HG02943 (cell line): Measurements from ENCODE around the gene NR2E3.

ENCODE experiments used
- ATAC-seq: cut with Tn5 transposase; IDR thresholded peaks from one replicate; pipeline ENCODE4 v1.9.1; 2021; ENCODE audit warnings: mild to moderate bottlenecking, low read depth, moderate library complexity; ENCODE audit not compliant: unreplicated experiment

The NR2E3 gene

DNA sequence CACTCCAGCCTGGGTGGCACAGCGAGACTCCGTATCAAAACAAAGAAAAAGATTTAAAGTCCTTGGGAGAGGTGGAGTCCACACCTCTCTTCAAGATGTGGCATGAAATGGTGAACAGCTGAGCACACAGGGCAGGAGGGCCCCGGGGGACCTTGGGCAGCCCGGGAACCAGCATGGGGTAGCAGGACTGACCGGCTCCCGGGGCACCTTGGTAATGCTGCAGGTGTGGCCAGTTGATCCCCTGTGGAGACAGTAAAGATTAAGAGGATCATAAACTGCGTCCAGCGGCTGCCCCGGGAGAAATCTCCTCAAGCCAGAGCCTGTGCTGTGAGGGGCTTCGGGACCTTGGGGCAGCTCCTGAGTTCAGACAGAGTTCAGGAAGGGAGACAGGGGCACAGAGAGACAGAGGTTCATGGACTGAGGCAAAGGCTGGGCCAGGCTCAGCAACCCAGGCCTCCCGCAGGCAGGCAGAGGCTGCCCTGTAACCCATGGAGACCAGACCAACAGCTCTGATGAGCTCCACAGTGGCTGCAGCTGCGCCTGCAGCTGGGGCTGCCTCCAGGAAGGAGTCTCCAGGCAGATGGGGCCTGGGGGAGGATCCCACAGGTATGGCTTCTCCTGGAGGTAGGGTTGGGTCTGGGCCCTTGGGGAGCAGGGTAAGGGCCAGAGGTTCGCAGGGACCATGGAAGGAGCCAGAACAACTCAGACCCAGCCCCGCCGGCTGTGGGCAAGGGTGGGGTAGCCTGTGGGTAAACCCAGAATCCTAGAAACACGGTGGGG lies at the start of gene NR2E3:
TSS of gene NR2E3 (plus strand) at position 299 of the 780 bp plus-strand sequence. CDS start at position 489, 190 bp downstream.
- ATAC-seq, result no peak

DNA sequence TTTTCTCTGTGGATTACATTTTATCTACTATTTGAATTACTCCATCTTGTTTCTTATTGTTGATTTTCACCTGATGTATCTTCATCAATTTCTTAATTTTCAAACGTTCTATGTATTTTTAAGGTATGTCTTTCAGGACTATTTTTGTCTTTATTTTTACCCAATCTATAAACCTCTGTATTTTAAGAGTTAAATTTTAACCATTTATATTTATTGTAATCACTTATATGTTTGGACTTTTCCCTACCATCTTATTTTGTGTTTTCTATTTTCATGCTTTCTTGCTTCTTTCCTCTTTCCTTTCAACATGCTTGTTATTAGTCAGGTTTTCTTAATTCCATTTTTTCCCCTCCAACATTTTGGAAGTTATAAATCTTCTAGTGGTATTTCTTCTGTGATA lies 49.5 kb upstream of the NR2E3 start:
- ATAC-seq, result no peak

GRCh38 chr15:71761649-71762048 lies 48.7 kb upstream of the NR2E3 start:
- no peak for ATAC-seq

DNA sequence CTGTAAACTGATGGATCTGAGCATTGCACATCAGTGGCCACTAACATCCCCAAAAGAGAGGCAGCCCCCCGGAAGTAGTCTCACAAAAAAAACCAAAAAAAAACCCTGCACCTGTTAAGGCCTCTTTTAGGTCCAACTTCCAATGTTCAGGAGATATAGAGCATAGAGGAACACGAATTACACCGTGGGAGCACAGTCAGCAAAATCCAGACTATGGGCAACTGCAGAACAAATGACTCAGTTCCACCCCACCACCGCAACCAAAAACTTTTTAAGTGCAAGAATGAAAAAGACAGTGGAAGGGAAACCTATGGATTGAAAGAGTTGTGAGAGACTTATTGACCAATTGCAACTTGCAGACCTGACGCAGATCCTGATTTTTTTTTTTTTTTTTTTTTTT lies 42.2 kb upstream of the NR2E3 start:
- ATAC-seq, result no peak

DNA sequence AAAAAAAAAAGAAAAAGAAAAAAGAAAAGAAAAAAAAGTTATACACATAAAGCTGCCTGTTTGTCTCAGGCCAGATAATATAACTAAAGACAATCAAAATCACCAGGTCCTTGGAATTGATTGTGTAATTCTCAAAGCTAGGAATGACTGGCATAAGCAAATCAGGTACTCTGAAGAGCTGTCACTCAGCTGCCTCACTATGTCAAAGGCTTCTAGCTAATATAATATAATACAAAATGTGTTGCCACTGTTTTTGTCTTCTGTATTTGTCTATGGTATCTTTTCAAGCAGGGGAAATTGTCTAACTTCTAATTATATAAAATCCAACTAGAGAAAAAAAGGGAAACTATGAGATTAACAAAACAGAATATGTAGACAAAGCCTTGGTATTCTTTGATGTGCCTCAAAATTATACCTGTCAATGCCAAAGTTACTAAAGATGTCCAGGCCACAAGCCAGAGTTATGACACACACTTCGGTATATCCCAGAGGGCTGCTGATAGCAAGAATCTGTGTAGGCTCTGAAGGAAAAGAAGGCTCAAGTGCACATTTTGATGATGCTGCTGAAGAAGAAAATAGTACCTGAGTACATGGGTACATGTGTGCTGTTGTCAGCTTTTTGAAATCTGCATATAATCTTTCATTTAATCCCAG lies 37.0 kb upstream of the NR2E3 start:
- no peak for ATAC-seq

GRCh38 chr15:71775856-71776255 lies 34.5 kb upstream of the NR2E3 start:
- no peak for ATAC-seq

DNA sequence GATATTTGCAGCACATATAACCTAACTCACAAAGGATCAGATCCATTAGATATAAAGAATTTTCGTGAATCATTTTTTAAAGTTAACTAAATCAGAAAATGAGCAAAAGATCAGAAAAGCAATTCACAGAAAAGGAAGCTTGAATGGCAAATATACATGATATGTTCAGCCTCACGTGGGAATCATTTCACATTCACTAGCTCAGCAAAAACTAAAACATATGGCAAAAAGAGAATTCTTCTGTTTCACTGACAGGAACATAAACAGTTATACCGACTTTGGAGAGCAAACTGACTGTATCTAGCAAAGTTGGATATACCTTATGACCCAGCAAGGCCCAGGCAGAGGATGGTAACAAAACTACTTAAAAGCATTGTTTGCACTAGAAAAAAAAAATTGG lies 34.0 kb upstream of the NR2E3 start:
- ATAC-seq, result no peak

DNA sequence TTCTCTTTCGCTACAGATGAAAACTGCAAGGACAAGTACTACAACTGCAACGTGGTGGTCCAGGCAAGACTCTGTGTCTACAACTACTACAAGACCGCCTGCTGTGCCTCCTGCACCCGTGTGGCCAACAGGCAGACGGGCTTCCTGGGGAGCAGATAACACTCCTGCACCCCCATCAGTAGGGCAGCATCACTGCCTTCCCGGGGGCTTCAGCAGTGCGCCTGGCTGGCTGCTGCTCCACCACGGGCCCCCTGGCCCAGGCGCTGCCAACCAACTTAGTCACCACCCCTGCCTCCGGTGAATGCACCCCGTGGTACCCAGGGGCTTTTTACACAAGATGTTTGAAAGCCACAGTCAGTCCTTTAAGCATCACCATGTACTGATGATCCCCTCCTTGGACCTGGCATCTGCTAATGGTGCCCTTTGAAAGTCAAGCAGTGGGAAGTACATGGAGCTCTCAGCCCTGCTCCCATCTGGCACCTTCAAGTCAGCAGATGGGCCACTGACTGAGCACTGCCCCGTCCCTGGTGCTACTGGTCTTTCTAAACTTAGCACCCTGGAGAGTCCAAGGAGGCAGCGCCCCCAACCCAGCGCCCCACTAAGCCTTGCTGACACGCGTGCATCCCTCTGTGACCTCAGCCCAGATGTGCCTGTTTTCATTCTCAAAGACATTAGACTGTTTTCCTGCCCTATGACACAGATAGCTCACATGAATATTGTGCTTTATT lies 33.0 kb upstream of the NR2E3 start:
- ATAC-seq, result no peak

GRCh38 chr15:71779073-71779797 lies 31.1 kb upstream of the NR2E3 start:
- ATAC-seq, result no peak

DNA sequence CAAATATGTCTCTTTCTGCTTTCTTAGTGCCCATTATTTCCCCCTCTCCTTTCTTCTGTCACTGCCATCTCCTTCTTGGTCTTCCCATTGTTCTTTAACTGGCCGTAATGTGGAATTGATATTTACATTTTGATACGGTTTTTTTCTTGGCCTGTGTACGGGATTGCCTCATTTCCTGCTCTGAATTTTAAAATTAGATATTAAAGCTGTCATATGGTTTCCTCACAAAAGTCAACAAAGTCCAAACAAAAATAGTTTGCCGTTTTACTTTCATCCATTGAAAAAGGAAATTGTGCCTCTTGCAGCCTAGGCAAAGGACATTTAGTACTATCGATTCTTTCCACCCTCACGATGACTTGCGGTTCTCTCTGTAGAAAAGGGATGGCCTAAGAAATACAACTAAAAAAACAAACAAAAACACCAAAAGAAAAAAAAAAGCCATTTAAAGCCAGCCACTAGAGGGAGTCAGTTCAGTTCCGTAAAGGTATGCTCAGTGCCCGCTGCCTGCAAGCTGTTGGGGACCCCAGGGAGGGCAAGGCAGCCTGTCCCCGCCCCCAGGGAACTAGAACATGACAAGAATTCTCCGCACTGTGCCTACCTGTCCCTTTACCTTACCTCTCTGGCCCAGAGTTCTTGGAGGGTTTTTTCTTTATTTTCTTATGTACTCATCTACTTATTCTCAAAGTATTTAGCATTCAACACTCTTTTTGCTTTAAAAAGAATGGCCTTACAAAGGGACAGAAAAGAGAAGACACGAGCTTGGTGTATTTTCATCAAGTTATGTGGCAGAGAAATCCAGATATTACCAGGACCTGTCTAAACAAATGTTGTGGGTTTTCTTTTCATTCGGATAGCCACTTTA lies 30.0 kb upstream of the NR2E3 start:
- no peak for ATAC-seq

DNA sequence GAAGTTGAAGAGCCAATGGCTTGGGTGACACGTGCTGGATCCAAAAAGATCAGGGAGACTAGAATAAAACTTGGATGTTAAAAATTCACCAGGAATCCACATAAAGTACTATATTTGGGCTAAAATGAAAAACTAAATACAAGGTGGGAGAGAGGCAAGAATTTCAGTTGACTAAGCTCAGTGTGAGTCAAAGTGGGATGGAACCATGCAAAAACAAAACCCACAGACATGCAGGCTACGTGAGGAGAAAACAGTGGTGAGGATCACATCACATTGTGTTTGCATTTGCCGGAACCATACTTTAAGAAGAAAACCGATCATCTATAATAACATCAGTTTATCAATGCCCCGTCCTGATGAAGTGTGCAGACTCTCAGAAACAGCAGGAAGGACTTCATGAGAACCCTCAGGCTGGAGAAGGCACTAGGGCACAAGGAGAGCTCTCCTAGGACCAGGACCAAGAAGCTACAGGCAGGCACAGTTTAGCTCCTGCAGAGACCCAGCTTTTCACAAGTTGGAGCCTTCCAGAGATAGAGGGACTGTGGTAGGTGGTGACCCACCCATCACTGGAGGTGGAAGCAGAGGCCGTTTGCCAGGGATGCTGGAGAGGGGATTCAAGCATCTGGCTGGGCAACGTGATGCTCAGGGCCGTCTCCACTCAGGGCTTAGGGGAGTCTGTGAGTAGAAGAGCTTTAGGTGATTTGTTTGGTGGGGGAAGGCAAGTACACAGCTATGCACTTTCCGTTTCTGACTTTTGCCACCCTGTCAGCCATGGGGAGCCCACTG lies 29.0 kb upstream of the NR2E3 start:
- ATAC-seq, result no peak

GRCh38 chr15:71781965-71782265 lies 28.4 kb upstream of the NR2E3 start:
- ATAC-seq, result no peak

GRCh38 chr15:71782422-71783165 lies 27.8 kb upstream of the NR2E3 start:
- ATAC-seq, result no peak

DNA sequence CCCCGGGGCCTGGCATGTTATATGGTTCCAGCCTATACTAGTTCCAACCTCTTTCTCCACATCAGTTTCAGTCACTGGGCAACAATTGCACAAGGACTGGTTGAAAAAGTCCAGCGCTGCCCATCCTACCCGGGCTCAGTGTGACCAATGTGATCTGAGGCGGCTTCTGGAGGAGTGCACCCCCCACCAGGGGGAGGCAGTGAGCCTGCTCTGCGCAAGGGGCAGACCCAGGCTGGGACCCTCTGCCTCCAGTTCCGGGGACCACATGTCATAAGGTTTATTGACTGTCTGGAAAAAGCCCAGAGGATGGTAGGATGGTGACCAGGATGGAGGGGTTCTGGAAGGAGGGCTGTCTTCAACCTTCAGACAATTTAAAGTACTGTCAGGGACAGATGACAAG lies 25.6 kb upstream of the NR2E3 start:
- ATAC-seq, result no peak

DNA sequence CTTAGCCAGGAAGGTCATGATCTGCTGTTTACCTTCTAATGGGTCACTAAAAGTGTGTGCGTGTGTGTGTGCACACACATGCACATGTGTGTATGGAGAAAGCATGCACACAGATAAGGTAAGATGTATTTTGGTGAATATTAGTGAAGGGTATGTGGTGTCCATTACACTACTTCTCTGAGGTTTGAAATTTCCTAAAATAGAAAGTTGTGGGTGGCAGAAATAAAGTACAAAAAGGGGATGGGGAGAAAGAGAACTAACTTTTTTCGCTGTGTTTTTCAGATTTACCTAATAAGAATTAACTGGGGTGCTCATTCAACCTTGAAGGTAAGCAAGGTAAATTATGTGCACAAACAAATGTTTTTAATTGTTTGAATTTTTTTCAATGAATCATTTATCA lies 24.4 kb upstream of the NR2E3 start:
- ATAC-seq, result no peak

DNA sequence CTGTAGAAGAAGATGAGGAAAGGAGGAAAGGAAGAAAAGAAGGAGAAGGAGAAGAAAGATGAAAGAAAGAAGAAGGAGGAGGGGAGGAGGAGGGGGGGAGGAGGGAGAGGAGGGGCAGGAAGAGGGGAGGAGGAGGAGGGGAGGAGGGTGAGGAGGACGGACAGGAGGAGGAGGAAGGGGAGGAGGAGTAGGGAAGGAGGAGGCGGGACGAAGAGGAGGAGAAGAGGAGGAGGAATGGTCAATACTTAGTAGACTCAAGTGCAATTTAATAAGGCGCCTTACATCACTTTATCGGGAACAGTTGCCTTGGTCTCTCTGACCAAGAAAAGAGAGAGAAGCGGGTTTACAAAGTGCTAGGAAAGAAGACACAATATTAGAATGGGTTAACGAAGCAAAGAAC lies 23.7 kb upstream of the NR2E3 start:
- no peak for ATAC-seq

DNA sequence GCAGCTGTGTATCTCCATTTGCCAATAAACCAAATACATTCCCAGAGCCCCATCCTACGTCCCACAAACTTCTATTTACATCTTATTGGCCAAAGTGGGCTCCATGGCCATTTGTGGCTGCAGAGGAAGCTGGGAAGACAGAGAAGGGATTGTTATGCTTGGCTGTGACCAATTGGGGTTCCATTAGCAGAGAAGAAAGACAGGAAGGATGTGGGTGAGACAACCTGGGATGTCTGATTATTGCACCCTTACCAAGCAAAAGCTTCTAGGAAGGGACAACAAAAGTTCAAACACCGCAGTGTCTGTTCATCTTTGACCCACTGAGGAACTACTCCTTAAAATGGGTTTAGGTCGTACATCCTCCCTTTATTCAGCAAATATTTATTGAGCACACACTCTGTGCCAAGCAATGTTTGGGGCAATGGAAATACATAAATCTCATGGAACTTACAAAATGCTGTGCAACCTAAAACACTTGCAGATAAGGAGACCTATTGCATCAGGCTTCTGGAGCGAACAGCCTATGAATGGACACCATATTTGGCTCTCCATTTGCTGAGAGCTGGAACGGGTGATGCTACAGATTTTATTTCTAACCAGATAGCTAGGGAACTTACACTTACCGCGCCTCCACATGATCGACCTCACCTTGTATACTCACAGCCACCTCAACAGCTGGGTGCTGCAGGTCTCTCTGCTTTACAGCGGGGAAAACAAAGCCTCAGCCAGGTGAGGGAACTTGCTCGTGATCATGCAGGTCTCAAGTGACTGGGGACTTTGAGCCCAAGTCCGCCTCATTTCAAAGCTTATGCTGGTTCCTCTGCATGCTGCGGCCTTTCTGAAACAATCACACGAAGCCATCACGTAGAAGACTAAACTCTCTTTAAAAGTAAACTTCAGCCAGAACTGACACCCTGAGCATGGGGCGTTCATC lies 21.4 kb upstream of the NR2E3 start:
- ATAC-seq, result no peak

- no peak for ATAC-seq
Observed at GRCh38 chr15:71789616-71790015, 20.7 kb upstream of the NR2E3 start.
